ENCODE measurements around the gene NELL2. TPM values are rescaled to one million over a fixed set of nuclear protein-coding genes. Genes with fewer than 3 reads are reported as not detected.

The NELL2 gene
- total and polyA plus RNA-seq, 2 donors (not counting 1 experiment from before 2014, with no cell fraction given): 0.17 TPM; not detected in 1

- H3K4me1 ChIP-seq (ENCODE audit: control insufficient read depth, extremely low read depth, insufficient read depth, low read length): no peaks in the 10 kb centered on the region
These were observed 13.0 kb upstream of the NELL2 start for GRCh38 chr12:44889162-44889561.

GRCh38 chr12:44885902-44886301, 9.8 kb upstream of the NELL2 start:
- no peak for DNase-seq (ENCODE audit: low read depth in 2 of 2)
- H4K20me1 ChIP-seq (ENCODE audit: control insufficient read depth, extremely low read depth, insufficient read depth, low read length): no peaks in the 10 kb centered on the region
- no peak overlapping the region for H2AFZ ChIP-seq (ENCODE audit: low read length)
- no peaks in the 10 kb centered on the region for H3K36me3 ChIP-seq (ENCODE audit: control insufficient read depth, insufficient read depth, low read length)
- H3K4me1 ChIP-seq (ENCODE audit: control insufficient read depth, extremely low read depth, insufficient read depth, low read length): no peaks in the 10 kb centered on the region
- no peak overlapping the region for H3K9ac ChIP-seq (ENCODE audit: insufficient read depth, low read length)
- no peaks in the 10 kb centered on the region for H3K79me2 ChIP-seq (ENCODE audit: control insufficient read depth, insufficient read depth, low read length)
- H3K4me3 ChIP-seq (replicated peaks in 1 of 4; ENCODE audit: control extremely low read depth in 1 of 4, insufficient read depth in 1 of 4, low read depth in 3 of 4, low read length in 4 of 4): no peak overlapping the region
- H3K4me2 ChIP-seq (ENCODE audit: extremely low read depth, insufficient read depth, low read length): no peak overlapping the region
- H3K9me3 ChIP-seq (ENCODE audit: control insufficient read depth, insufficient read depth, low read depth, low read length): no peaks in the 10 kb centered on the region
- no peaks in the 10 kb centered on the region for H3K27me3 ChIP-seq (ENCODE audit: control insufficient read depth, insufficient read depth, low read length)
- no peak overlapping the region for H3K27ac ChIP-seq (ENCODE audit: insufficient read depth, low read length)
- TF ChIP-seq EZH2 (IDR thresholded peaks at IDR 0.05; ENCODE audit: low read length, missing control alignments): no peak
- TF ChIP-seq CTCF (conservative IDR thresholded peaks at IDR 0.05 in 1 of 2, IDR thresholded peaks at IDR 0.05 in 1 of 2; ENCODE audit: low read depth in 1 of 2, low read length in 2 of 2): no peak

More at GRCh38 chr12:44889162-44889561, 13.0 kb upstream of the NELL2 start:
- no peaks in the 10 kb centered on the region for H3K27me3 ChIP-seq (ENCODE audit: control insufficient read depth, insufficient read depth, low read length)
- no peak overlapping the region for H2AFZ ChIP-seq (ENCODE audit: low read length)
- no peak overlapping the region for H3K4me2 ChIP-seq (ENCODE audit: extremely low read depth, insufficient read depth, low read length)
- H3K9ac ChIP-seq (ENCODE audit: insufficient read depth, low read length): no peak overlapping the region
- H3K9me3 ChIP-seq (ENCODE audit: control insufficient read depth, insufficient read depth, low read depth, low read length): no peaks in the 10 kb centered on the region
- no peaks in the 10 kb centered on the region for H3K79me2 ChIP-seq (ENCODE audit: control insufficient read depth, insufficient read depth, low read length)
- no peak for TF ChIP-seq CTCF (conservative IDR thresholded peaks at IDR 0.05 in 1 of 2, IDR thresholded peaks at IDR 0.05 in 1 of 2; ENCODE audit: low read depth in 1 of 2, low read length in 2 of 2)
- no peak for TF ChIP-seq EZH2 (IDR thresholded peaks at IDR 0.05; ENCODE audit: low read length, missing control alignments)
- H3K36me3 ChIP-seq (ENCODE audit: control insufficient read depth, insufficient read depth, low read length): no peaks in the 10 kb centered on the region
- peak in 1 of 2 donors; percentile 5 for DNase-seq (ENCODE audit: low read depth in 2 of 2)
- H3K27ac ChIP-seq (ENCODE audit: insufficient read depth, low read length): no peak overlapping the region
- H4K20me1 ChIP-seq (ENCODE audit: control insufficient read depth, extremely low read depth, insufficient read depth, low read length): no peaks in the 10 kb centered on the region
- H3K4me3 ChIP-seq (replicated peaks in 1 of 4; ENCODE audit: control extremely low read depth in 1 of 4, insufficient read depth in 1 of 4, low read depth in 3 of 4, low read length in 4 of 4): no peak overlapping the region

- Histone ChIP-seq H3K36me3 (ENCODE audit: control insufficient read depth, insufficient read depth, low read length) (no peaks in the 10 kb centered on the region), H3K4me2 (ENCODE audit: extremely low read depth, insufficient read depth, low read length) (no peak overlapping the region), H3K27me3 (ENCODE audit: control insufficient read depth, insufficient read depth, low read length) (no peaks in the 10 kb centered on the region), H3K27ac (ENCODE audit: insufficient read depth, low read length) (no peak overlapping the region), H4K20me1 (ENCODE audit: control insufficient read depth, extremely low read depth, insufficient read depth, low read length) (no peaks in the 10 kb centered on the region), H3K79me2 (ENCODE audit: control insufficient read depth, insufficient read depth, low read length) (no peaks in the 10 kb centered on the region), H3K4me3 (replicated peaks in 1 of 4; ENCODE audit: control extremely low read depth in 1 of 4, insufficient read depth in 1 of 4, low read depth in 3 of 4, low read length in 4 of 4) (no peak overlapping the region), H2AFZ (ENCODE audit: low read length) (no peak overlapping the region), H3K4me1 (ENCODE audit: control insufficient read depth, extremely low read depth, insufficient read depth, low read length) (no peaks in the 10 kb centered on the region), H3K9ac (ENCODE audit: insufficient read depth, low read length) (no peak overlapping the region), H3K9me3 (ENCODE audit: control insufficient read depth, insufficient read depth, low read depth, low read length) (no peaks in the 10 kb centered on the region)
- no peak for TF ChIP-seq EZH2 (IDR thresholded peaks at IDR 0.05; ENCODE audit: low read length, missing control alignments)
- no peak for TF ChIP-seq CTCF (conservative IDR thresholded peaks at IDR 0.05 in 1 of 2, IDR thresholded peaks at IDR 0.05 in 1 of 2; ENCODE audit: low read depth in 1 of 2, low read length in 2 of 2)
- no peak for DNase-seq (ENCODE audit: low read depth in 2 of 2)
These were observed 5.1 kb upstream of the NELL2 start for GRCh38 chr12:44881197-44881596.
